SKM-1 (cell line): Measurements from ENCODE around the gene NUMA1.

Experiments
- DNase-seq: peaks from one replicate; lab custom pipeline; 2025; ENCODE audit not compliant: unreplicated experiment; lab: John Stamatoyannopoulos, UW

NUMA1 gene

GRCh38 chr11:72018171-72018570 lies 62.2 kb downstream of the NUMA1 start:
- no peak for DNase-seq

- no peak for DNase-seq
These were observed 64.8 kb downstream of the NUMA1 start for GRCh38 chr11:72015511-72016061.

GRCh38 chr11:72014761-72015320 lies 65.5 kb downstream of the NUMA1 start:
- no peak for DNase-seq

GRCh38 chr11:72013765-72014711 lies 66.3 kb downstream of the NUMA1 start:
- no peak for DNase-seq

GRCh38 chr11:72012897-72013721 lies 67.2 kb downstream of the NUMA1 start:
- no peak for DNase-seq

GRCh38 chr11:72012091-72012630 lies 68.2 kb downstream of the NUMA1 start:
- no peak for DNase-seq

- DNase-seq: no peak
These were observed 69.7 kb downstream of the NUMA1 start for GRCh38 chr11:72010529-72011233.

- no peak for DNase-seq
These were observed 71.2 kb downstream of the NUMA1 start for GRCh38 chr11:72009156-72009555.

GRCh38 chr11:72008728-72009127 lies 71.6 kb downstream of the NUMA1 start:
- DNase-seq: no peak

- DNase-seq: no peak
These were observed 72.8 kb downstream of the NUMA1 start for GRCh38 chr11:72007587-72007986.

GRCh38 chr11:72007089-72007476 lies 73.3 kb downstream of the NUMA1 start:
- DNase-seq: no peak

- no peak for DNase-seq
These were observed 73.8 kb downstream of the NUMA1 start for GRCh38 chr11:72006309-72007088.

GRCh38 chr11:72005347-72006260 lies 74.7 kb downstream of the NUMA1 start:
- no peak for DNase-seq

- no peak for DNase-seq
These were observed 75.6 kb downstream of the NUMA1 start for GRCh38 chr11:72004515-72005346.

GRCh38 chr11:72003776-72004171 lies 76.6 kb downstream of the NUMA1 start:
- DNase-seq: no peak

GRCh38 chr11:72002841-72003775 lies 77.2 kb downstream of the NUMA1 start:
- no peak for DNase-seq
